MM.1S (cell line): ENCODE results near the gene JHY.

Experiments used
- DNase-seq: peaks from one replicate; pipeline ENCODE4 v3.0.0-alpha.2; 2015
- H2AFZ ChIP-seq: fragments of 300-600 bp; sonication (generic); 2 replicates; pipeline ENCODE4 v1.6.0; 2016; ENCODE audit warnings: antibody characterized with exemption, low read length
- H3F3A ChIP-seq: fragments of 300-600 bp; sonication (generic); 2 replicates; pipeline ENCODE4 v1.6.1; 2016; ENCODE audit warnings: mild to moderate bottlenecking, antibody characterized with exemption, low read length, moderate library complexity, mixed read lengths; ENCODE audit not compliant: insufficient read depth
- H3K27ac ChIP-seq: fragments of 300-600 bp; sonication (generic); 2 replicates; pipeline ENCODE4 v1.5.1; 2016; ENCODE audit warnings: mild to moderate bottlenecking, low read length
- H3K27me3 ChIP-seq: fragments of 300-600 bp; sonication (generic); replicated peaks from 2 replicates; pipeline ENCODE4 v1.6.0; 2016; ENCODE audit warnings: low read length; ENCODE audit not compliant: insufficient read depth
- H3K36me3 ChIP-seq: fragments of 300-600 bp; sonication (generic); replicated peaks from 2 replicates; pipeline ENCODE4 v1.6.1; 2016; ENCODE audit warnings: mild to moderate bottlenecking, low read length, mixed read lengths; ENCODE audit not compliant: insufficient read depth
- H3K4me1 ChIP-seq: fragments of 300-600 bp; sonication (generic); 2 replicates; pipeline ENCODE4 v1.6.1; 2016; ENCODE audit warnings: low read length, mixed read lengths
- H3K4me2 ChIP-seq: fragments of 300-600 bp; sonication (generic); 2 replicates; pipeline ENCODE4 v1.6.0; 2016; ENCODE audit warnings: low read depth, low read length
- H3K4me3 ChIP-seq: fragments of 300-600 bp; sonication (generic); 2 replicates; pipeline ENCODE4 v1.5.1; 2016; ENCODE audit warnings: low read length, mixed read lengths
- H3K79me2 ChIP-seq: fragments of 300-600 bp; sonication (generic); 2 replicates; pipeline ENCODE4 v1.6.1; 2016; ENCODE audit warnings: mixed run types, low read length, mixed read lengths
- H3K9ac ChIP-seq: fragments of 300-600 bp; sonication (generic); 2 replicates; pipeline ENCODE4 v1.6.1; 2016; ENCODE audit warnings: low read length, mixed read lengths
- H3K9me2 ChIP-seq: fragments of 300-600 bp; sonication (generic); replicated peaks from 2 replicates; pipeline ENCODE4 v1.6.1; 2016; ENCODE audit warnings: mild to moderate bottlenecking, low read length, mixed read lengths; ENCODE audit not compliant: insufficient read depth
- H3K9me3 ChIP-seq: fragments of 300-600 bp; sonication (generic); replicated peaks from 2 replicates; pipeline ENCODE4 v1.6.1; 2016; ENCODE audit warnings: mild to moderate bottlenecking, low read length, mixed read lengths; ENCODE audit not compliant: insufficient read depth
- H4K20me1 ChIP-seq: fragments of 300-600 bp; sonication (generic); 2 replicates; pipeline ENCODE4 v1.6.1; 2016; ENCODE audit warnings: mild to moderate bottlenecking, low read length, moderate library complexity, mixed read lengths; ENCODE audit not compliant: insufficient read depth
- CTCF ChIP-seq: fragments of 300-600 bp; sonication (generic); IDR thresholded peaks from 2 replicates; pipeline ENCODE4 v1.5.1; 2016; ENCODE audit warnings: antibody characterized with exemption, low read length, mixed read lengths
- EZH2 ChIP-seq: fragments of 300-600 bp; sonication (generic); optimal IDR thresholded peaks from 2 replicates; pipeline ENCODE3; 2017; ENCODE audit warnings: low read depth, mild to moderate bottlenecking, antibody characterized with exemption, low read length, mixed read lengths
- EZH2phosphoT487 ChIP-seq: fragments of 300-600 bp; sonication (generic); IDR thresholded peaks from 2 replicates; pipeline ENCODE4 v1.6.1; 2018; ENCODE audit warnings: antibody characterized with exemption, low read length

Gene JHY

GRCh38 chr11:122976734-122977469 lies 94.3 kb downstream of the JHY start:
- Histone ChIP-seq H3K27ac (no peak overlapping the region), H3K4me2 (no peak overlapping the region), H4K20me1 (no peaks in the 10 kb centered on the region), H3K9ac (no peak overlapping the region), H3K27me3 (peaks cover 57% of the 10 kb centered on the region), H3K4me3 (no peak overlapping the region), H3K9me3 (no peaks in the 10 kb centered on the region), H3F3A (no peaks in the 10 kb centered on the region), H3K79me2 (no peaks in the 10 kb centered on the region), H3K36me3 (no peaks in the 10 kb centered on the region), H2AFZ (no peak overlapping the region), H3K9me2 (no peaks in the 10 kb centered on the region), H3K4me1 (0 out of 2 replicates have a peak, but pooled peaks cover under 1% of the 10 kb centered on the region)
- TF ChIP-seq CTCF (no peak), EZH2phosphoT487 (no peak), EZH2 (no peak)
- DNase-seq, result no peak

GRCh38 chr11:122977470-122978298 lies 95.1 kb downstream of the JHY start:
- peaks cover 62% of the 10 kb centered on the region for H3K27me3 ChIP-seq
- TF ChIP-seq EZH2 (no peak), CTCF (no peak), EZH2phosphoT487 (no peak)
- H3F3A ChIP-seq, result no peaks in the 10 kb centered on the region
- no peak overlapping the region for H3K4me3 ChIP-seq
- H3K9me3 ChIP-seq, result no peaks in the 10 kb centered on the region
- no peaks in the 10 kb centered on the region for H3K79me2 ChIP-seq
- H3K27ac ChIP-seq, result no peak overlapping the region
- 0 out of 2 replicates have a peak, but pooled peaks cover 3% of the 10 kb centered on the region for H3K4me1 ChIP-seq
- H4K20me1 ChIP-seq, result no peaks in the 10 kb centered on the region
- H2AFZ ChIP-seq, result no peak overlapping the region
- no peak overlapping the region for H3K9ac ChIP-seq
- DNase-seq, result no peak
- H3K36me3 ChIP-seq, result no peaks in the 10 kb centered on the region
- no peak overlapping the region for H3K4me2 ChIP-seq
- H3K9me2 ChIP-seq, result no peaks in the 10 kb centered on the region

GRCh38 chr11:122978299-122978620 lies 95.7 kb downstream of the JHY start:
- H3F3A ChIP-seq, result no peaks in the 10 kb centered on the region
- H3K27me3 ChIP-seq, result peaks cover 65% of the 10 kb centered on the region
- H3K36me3 ChIP-seq, result no peaks in the 10 kb centered on the region
- H3K4me3 ChIP-seq, result no peak overlapping the region
- H3K9me3 ChIP-seq, result no peaks in the 10 kb centered on the region
- no peaks in the 10 kb centered on the region for H4K20me1 ChIP-seq
- H2AFZ ChIP-seq, result no peak overlapping the region
- DNase-seq, result no peak
- H3K27ac ChIP-seq, result no peak overlapping the region
- 0 out of 2 replicates have a peak, but pooled peaks cover 3% of the 10 kb centered on the region for H3K4me1 ChIP-seq
- no peak overlapping the region for H3K4me2 ChIP-seq
- H3K79me2 ChIP-seq, result no peaks in the 10 kb centered on the region
- no peak overlapping the region for H3K9ac ChIP-seq
- H3K9me2 ChIP-seq, result no peaks in the 10 kb centered on the region
- TF ChIP-seq EZH2 (no peak), CTCF (no peak)
